K562 (cell line): ENCODE measurements around the gene TRIAP1. TPM values are rescaled to one million over a fixed set of nuclear protein-coding genes. Genes with fewer than 3 reads are reported as not detected.

Experiments used
- ATAC-seq: fragments of 200-7000 bp; cut with Tn5 transposase; 3 replicates; pipeline ENCODE4 v1.9.1; 2020; ENCODE audit warnings: moderate library complexity
- BruUV-seq: library from RNA; stranded (reverse); fragments of 400-500 nt; replicated peaks from 2 replicates; lab custom pipeline; 2021; lab: Mats Ljungman, UMichigan
- CTCF ChIA-PET: fragments of 300-600 bp; formaldehyde crosslinking; extraction: SDS; loops from one replicate; lab custom pipeline; 2021; ENCODE audit warnings: low intra/inter-chr PET ratio; lab: Yijun Ruan, JAX
- POLR2A ChIA-PET: fragments of 300-600, 350-650 bp; sonication (Branson Sonifier 250); formaldehyde crosslinking; extraction: SDS; loops from one replicate; lab custom pipeline; 2021; ENCODE audit warnings: antibody characterized with exemption, inconsistent platforms; lab: Yijun Ruan, JAX
- DNase-seq, 4 experiments: peaks; one replicate each; pipeline versions ENCODE4 v3.0.0 to v3.0.0-alpha.2; 2011 to 2018; ENCODE audit warnings: low spot score in 3 of 4, mixed read lengths in 3 of 4; ENCODE audit errors: extremely low read depth in 1 of 4
- FAIRE-seq: peaks from 2 replicates; lab custom pipeline; 2011; peaks lifted over from hg19 to GRCh38; lab: Jason Lieb, UNC
- H2AFZ ChIP-seq: 2 replicates; pipeline ENCODE4 v1.6.0; 2011; ENCODE audit warnings: low read depth, low read length, control low read depth, inconsistent platforms
- H3K27ac ChIP-seq: fragments of 200-600 bp; 3 replicates; pipeline ENCODE4 v1.8.0; 2011; ENCODE audit warnings: low read depth, mild to moderate bottlenecking, control low read depth, inconsistent platforms, low read length, moderate library complexity, mixed read lengths; ENCODE audit errors: extremely low read depth
- H3K27me3 ChIP-seq, 2 experiments: fragments of 300-600 bp in 1 of 2; 2 replicates in 1 of 2; 3 replicates in 1 of 2; pipeline versions ENCODE4 v1.6.0 to v1.8.0; 2011; ENCODE audit warnings: inconsistent platforms in 2 of 2, low read length in 2 of 2, mild to moderate bottlenecking in 1 of 2, mixed read lengths in 1 of 2, moderate library complexity in 1 of 2; ENCODE audit not compliant: control insufficient read depth in 2 of 2, insufficient read depth in 2 of 2
- H3K36me3 ChIP-seq: fragments of 300-600 bp; 3 replicates; pipeline ENCODE4 v1.8.0; 2011; ENCODE audit warnings: mild to moderate bottlenecking, low read length, inconsistent platforms; ENCODE audit not compliant: control insufficient read depth, insufficient read depth
- H3K4me1 ChIP-seq, 2 experiments: fragments of 200-600 bp in 1 of 2; replicated peaks in 1 of 2; 2 replicates in 1 of 2; 3 replicates in 1 of 2; pipeline versions ENCODE4 v1.5.1 to v1.8.0; 2011; ENCODE audit warnings: inconsistent platforms in 2 of 2, low read length in 2 of 2, mild to moderate bottlenecking in 1 of 2, mixed read lengths in 1 of 2, moderate library complexity in 1 of 2; ENCODE audit not compliant: control insufficient read depth in 2 of 2, insufficient read depth in 2 of 2
- H3K4me2 ChIP-seq: 2 replicates; pipeline ENCODE4 v1.6.1; 2011; ENCODE audit warnings: low read length, control low read depth, inconsistent platforms, mixed read lengths; ENCODE audit not compliant: insufficient read depth
- H3K4me3 ChIP-seq: fragments of 200-600 bp; sonication (generic), shearing (Covaris generic); 2 replicates; pipeline ENCODE4 v1.5.1; 2016; ENCODE audit warnings: control low read depth, inconsistent platforms
- H3K79me2 ChIP-seq: fragments of 200-600 bp; 3 replicates; pipeline ENCODE4 v1.8.0; 2011; ENCODE audit warnings: low read length, inconsistent platforms; ENCODE audit not compliant: control insufficient read depth, insufficient read depth
- H3K9ac ChIP-seq, 2 experiments: 2 replicates each; pipeline versions ENCODE4 v1.6.0 to v1.6.1; 2011; ENCODE audit warnings: low read depth in 2 of 2, low read length in 2 of 2, control low read depth in 1 of 2, inconsistent platforms in 1 of 2, mild to moderate bottlenecking in 1 of 2, mixed read lengths in 1 of 2; ENCODE audit not compliant: insufficient read depth in 1 of 2
- H3K9me1 ChIP-seq: one replicate; pipeline ENCODE4 v1.6.0; 2011; ENCODE audit warnings: inconsistent platforms, mild to moderate bottlenecking, low read length, moderate library complexity; ENCODE audit not compliant: control insufficient read depth, insufficient read depth
- H3K9me3 ChIP-seq: replicated peaks from 2 replicates; pipeline ENCODE4 v1.5.1; 2011; ENCODE audit warnings: low read depth, low read length, inconsistent platforms; ENCODE audit not compliant: control insufficient read depth, insufficient read depth
- H4K20me1 ChIP-seq: replicated peaks from 2 replicates; pipeline ENCODE4 v1.6.1; 2011; ENCODE audit warnings: low read length, inconsistent platforms, mixed read lengths; ENCODE audit not compliant: control insufficient read depth, insufficient read depth
- GABPB2 ChIP-seq: fragments of 250-450 bp; sonication (Bioruptor Pico); conservative IDR thresholded peaks from 2 replicates; pipeline ENCODE4 v1.5.1; 2021; ENCODE audit warnings: mild to moderate bottlenecking
- NCOR1 ChIP-seq: fragments of 450-650 bp; IDR thresholded peaks from 2 replicates; pipeline ENCODE4 v1.6.1; 2016; ENCODE audit warnings: mild to moderate bottlenecking, moderate library complexity
- RBM25 ChIP-seq: fragments of 200-400 bp; formaldehyde crosslinking; IDR thresholded peaks from 2 replicates; pipeline ENCODE4 v1.6.1; 2018; ENCODE audit warnings: low read length, low read depth, moderate library complexity; ENCODE audit not compliant: severe bottlenecking
- ZFP36 ChIP-seq: fragments of 150-350 bp; IDR thresholded peaks from 2 replicates; pipeline ENCODE4 v1.6.1; 2018; ENCODE audit warnings: low read length, low read depth; ENCODE audit not compliant: partially characterized antibody
- ZNF584 ChIP-seq: fragments of 200-800 bp; sonication (Bioruptor generic); IDR thresholded peaks from 2 replicates; pipeline ENCODE4 v1.6.1; 2016; ENCODE audit warnings: low read depth, mild to moderate bottlenecking, missing genetic modification characterization, missing compliant biosample characterization
- whole genome bisulfite sequencing: fragments of 100-300 bp; shearing (Covaris generic); methylation state at CpG from one replicate; pipeline ENCODE4 v1.1.6; 2016; ENCODE audit warnings: low coverage, mixed read lengths; ENCODE audit not compliant: insufficient coverage; ENCODE audit errors: missing lambda C conversion rate; 5-methylcytosine and 5-hydroxymethylcytosine counted together
- in situ Hi-C: fragments of 300-500 bp; cut with MboI; formaldehyde crosslinking; loops from 4 replicates; pipeline ENCODE4 v1.15.0; 2018; ENCODE audit warnings: inconsistent platforms, mixed read lengths
- intact Hi-C: fragments of 100-400 bp; cut with micrococcal nuclease; formaldehyde crosslinking; loops from 2 replicates; pipeline ENCODE4 v1.14.2; 2022
- polyA plus RNA-seq, 8 experiments: library from polyadenylated mRNA; depleted of rRNA in 4 of 8; stranded (reverse) in 5 of 8; unstranded in 3 of 8; fragments of >200 nt; fragmentation: Nextera tagmentation in 2 of 8; fragmentation: Illumina TruSeq in 1 of 8; extraction: Ambion mirVana in 2 of 8; extraction: Trizol in 1 of 8; gene quantifications; 2 replicates each; pipeline versions ENCODE4 v1.2.1 to v1.2.3, GENCODE V29; 2011 to 2014; ENCODE audit warnings: inconsistent platforms in 1 of 8, missing spikeins in 1 of 8
- total RNA-seq, 7 experiments: library from RNA; depleted of rRNA in 6 of 7; stranded (reverse); fragments of >200 nt in 6 of 7; fragmentation: Illumina TruSeq in 2 of 7; extraction: Trizol in 2 of 7; gene quantifications; 2 replicates each; pipeline versions ENCODE4 v1.2.1 to v1.2.3, GENCODE V29; 2011 to 2021; ENCODE audit warnings: low replicate concordance in 1 of 7

TRIAP1 gene
- total and polyA plus RNA-seq, 9 of the 15 experiments (the other 6 are each of a cell fraction or from before 2014, with no cell fraction given) = 37.3 to 354 (median 65.4) TPM

DNA sequence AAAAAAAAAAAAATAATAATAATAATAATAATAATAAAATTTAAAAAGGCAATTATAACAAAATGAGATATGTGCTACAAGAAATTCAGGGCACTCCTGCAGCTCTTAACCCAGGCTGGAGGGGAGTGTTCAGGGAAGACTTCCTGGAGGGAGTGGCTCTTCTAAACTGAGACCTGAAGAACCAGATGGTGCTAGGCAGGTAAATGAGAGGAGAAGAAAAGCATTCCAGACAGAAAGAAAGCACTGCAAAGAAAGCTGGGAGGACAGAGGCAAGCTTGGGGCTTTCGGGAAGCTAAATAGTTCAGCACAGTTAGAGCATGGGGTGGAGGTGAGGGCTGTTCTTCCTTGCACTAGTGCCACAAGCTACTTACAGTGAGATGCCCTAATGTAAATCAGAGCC lies 33.3 kb upstream of the TRIAP1 start:
- peaks cover 27% of the 10 kb centered on the region for H3K79me2 ChIP-seq
- TF ChIP-seq ZNF584 (CRISPR knock-in tag) (no peak), ZFP36 (peak; percentile 92)

DNA sequence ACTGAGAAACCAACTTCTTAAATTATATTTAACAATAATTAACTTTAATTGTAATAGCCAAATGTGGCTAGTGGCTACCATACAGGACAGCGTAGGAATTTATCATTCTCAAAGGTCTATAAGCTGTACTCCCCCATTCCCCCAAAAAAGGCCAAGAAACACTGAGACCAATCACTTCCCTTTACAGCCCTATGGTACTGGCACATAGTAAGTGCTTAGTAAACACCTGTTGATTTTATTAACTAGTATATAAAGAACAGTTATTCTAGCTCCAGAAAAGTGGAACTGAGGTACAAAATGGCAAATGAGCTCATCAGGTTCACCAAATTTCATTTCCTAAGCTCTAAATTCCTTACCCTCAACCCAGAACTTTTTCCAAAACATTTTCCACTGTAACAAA lies 29.5 kb upstream of the TRIAP1 start:
- Histone ChIP-seq H3K9me3 (no peaks in the 10 kb centered on the region), H3K4me2 (no peak overlapping the region), H3K27ac (no peak overlapping the region), H3K9ac (no peak overlapping the region), H3K4me1 (peaks cover 23 to 44% of the 10 kb centered on the region in 2 experiments), H3K9me1 (peaks cover 5% of the 10 kb centered on the region), H4K20me1 (no peaks in the 10 kb centered on the region), H3K4me3 (no peak overlapping the region), H3K79me2 (peaks cover 53% of the 10 kb centered on the region), H3K27me3 (no peaks in the 10 kb centered on the region), H3K36me3 (peaks cover 3% of the 10 kb centered on the region; the same call in 2 of the 3 replicates), H2AFZ (no peak overlapping the region)
- WGBS = 50% methylated on average over 1 of the region's 1 CpG
- ChIA-PET POLR2A (interaction anchor here (2.1 to 2.9 kb wide), 5 partner anchors 8 to 21 kb away, joined by 9 to 13 read pairs (median 12); partner anchors contain the start of gene DYNLL1), CTCF (no interaction called here)
- intact Hi-C loops = no loop called here
- DNase-seq (no peak), FAIRE-seq (no peak), ATAC-seq (no peak)
- no TSS peak for BruUV-seq
- in situ Hi-C loops = no loop called here
- no peak for TF ChIP-seq GABPB2 (CRISPR knock-in tag)
- peak; percentile 41 for TF ChIP-seq RBM25
- TF ChIP-seq NCOR1 = no peak

More for the DNA sequence above, 33.3 kb upstream of the TRIAP1 start:
- peaks cover 20 to 41% of the 10 kb centered on the region in 2 experiments for H3K4me1 ChIP-seq
- FAIRE-seq (peak; percentile 42), ATAC-seq (peak; percentile 13; the same call in 2 of the 3 replicates), DNase-seq (no peak)
- 71% methylated on average over 1 of the region's 1 CpG for WGBS
- H3K4me3 ChIP-seq = no peak overlapping the region
- ChIA-PET CTCF (no interaction called here), POLR2A (interaction anchor here (0.9 to 1.6 kb wide), 5 partner anchors 9 to 17 kb away, joined by 3 to 5 read pairs (median 3); partner anchors contain the start of gene SRSF9)
- BruUV-seq = no TSS peak
- H3K9me1 ChIP-seq = peaks cover 5% of the 10 kb centered on the region
- in situ Hi-C loops (no loop called here), intact Hi-C loops (no loop called here)
- H3K27ac ChIP-seq = 0 out of 3 replicates have a peak overlapping the region, but pooled peaks have one; percentile 66
- peaks cover 13% of the 10 kb centered on the region; the same call in 2 of the 3 replicates for H3K36me3 ChIP-seq
- no peak overlapping the region for H3K4me2 ChIP-seq
- no peaks in the 10 kb centered on the region for H4K20me1 ChIP-seq
- H3K27me3 ChIP-seq = no peaks in the 10 kb centered on the region; a peak in 1 of 5 replicates
- H3K9ac ChIP-seq = 0 out of 4 replicates have a peak overlapping the region, but pooled peaks of 1 of the 2 experiments have one; percentile 28
- H3K9me3 ChIP-seq = no peaks in the 10 kb centered on the region
- H2AFZ ChIP-seq = no peak overlapping the region
